MCF 10A (cell line): ENCODE results near the gene SYT1. TPM values are rescaled to one million over a fixed set of nuclear protein-coding genes. Genes with fewer than 3 reads are reported as not detected.

Source experiments
- BruUV-seq: library from RNA; stranded (reverse); fragments of 400-500 nt; replicated peaks from 2 replicates; lab custom pipeline; 2021; lab: Mats Ljungman, UMichigan
- CTCF ChIA-PET: fragments of 300-600 bp; sonication (Branson Sonifier 250); formaldehyde crosslinking; extraction: SDS; loops from one replicate; lab custom pipeline; 2021; ENCODE audit warnings: antibody characterized with exemption, inconsistent platforms; lab: Yijun Ruan, JAX
- POLR2A ChIA-PET: fragments of 300-600, 350-650 bp; sonication (Branson Sonifier 250); formaldehyde crosslinking; extraction: SDS; loops from one replicate; lab custom pipeline; 2020; ENCODE audit warnings: antibody characterized with exemption, inconsistent platforms; lab: Yijun Ruan, JAX
- DNase-seq: peaks from one replicate; pipeline ENCODE4 v3.0.0-alpha.2; 2018; ENCODE audit not compliant: unreplicated experiment
- H3K27ac Mint-ChIP-seq: one replicate; pipeline ENCODE4 v1.8.0; 2022; ENCODE audit warnings: mild to moderate bottlenecking, low read depth, mixed read lengths; ENCODE audit not compliant: unreplicated experiment
- H3K27me3 Mint-ChIP-seq: one replicate; pipeline ENCODE4 v1.8.0; 2022; ENCODE audit warnings: mixed read lengths; ENCODE audit not compliant: insufficient read depth, unreplicated experiment
- H3K36me3 Mint-ChIP-seq: one replicate; pipeline ENCODE4 v1.8.0; 2022; ENCODE audit warnings: mild to moderate bottlenecking, moderate library complexity, mixed read lengths; ENCODE audit not compliant: insufficient read depth, unreplicated experiment
- H3K4me1 Mint-ChIP-seq: one replicate; pipeline ENCODE4 v1.8.0; 2022; ENCODE audit warnings: mixed read lengths; ENCODE audit not compliant: insufficient read depth, unreplicated experiment
- H3K4me3 Mint-ChIP-seq: one replicate; pipeline ENCODE4 v1.8.0; 2022; ENCODE audit warnings: mild to moderate bottlenecking, moderate library complexity, mixed read lengths; ENCODE audit not compliant: unreplicated experiment
- H3K9me3 Mint-ChIP-seq: one replicate; pipeline ENCODE4 v1.8.0; 2022; ENCODE audit warnings: mixed read lengths; ENCODE audit not compliant: unreplicated experiment
- CTCF ChIP-seq: fragments of 200-600 bp; IDR thresholded peaks from one replicate; pipeline ENCODE4 v1.8.0; 2022; ENCODE audit warnings: antibody characterized with exemption, mild to moderate bottlenecking; ENCODE audit not compliant: unreplicated experiment
- intact Hi-C: fragments of 100-400 bp; cut with micrococcal nuclease; formaldehyde crosslinking; loops from 2 replicates; pipeline ENCODE4 v1.14.1; 2022
- total RNA-seq: library from RNA; stranded (reverse); gene quantifications from 2 replicates; pipeline ENCODE4 v1.2.3, GENCODE V29; 2022

SYT1 gene
- total RNA-seq, 1 experiment from 2014 or later: 7.4 TPM

- no TSS peak for BruUV-seq
- Mint-ChIP-seq H3K4me3 (no peak overlapping the region), H3K9me3 (no peaks in the 10 kb centered on the region), H3K4me1 (no peaks in the 10 kb centered on the region), H3K27ac (no peak overlapping the region), H3K36me3 (no peaks in the 10 kb centered on the region), H3K27me3 (peaks cover 7% of the 10 kb centered on the region)
- ChIA-PET CTCF (interaction anchor here (1.0 kb wide), 1 partner anchor 1336 kb away, joined by 4 read pairs; no protein-coding TSS in a partner anchor), POLR2A (no interaction called here)
- no peak for TF ChIP-seq CTCF
- intact Hi-C loops: loop anchor here (5.0 to 10.0 kb wide), 3 partner anchors 173 to 1203 kb away; no protein-coding TSS in a partner anchor
- DNase-seq: no peak
Observed at GRCh38 chr12:79347866-79348265, 483.3 kb downstream of the SYT1 start.

- BruUV-seq: no TSS peak
- intact Hi-C loops: no loop called here
- POLR2A ChIA-PET: no interaction called here
- H3K27ac Mint-ChIP-seq: no peak overlapping the region
- DNase-seq: no peak
- TF ChIP-seq CTCF: no peak
- CTCF ChIA-PET: no interaction called here
- no peak overlapping the region for H3K4me3 Mint-ChIP-seq
- no peaks in the 10 kb centered on the region for H3K4me1 Mint-ChIP-seq
- no peaks in the 10 kb centered on the region for H3K36me3 Mint-ChIP-seq
- H3K9me3 Mint-ChIP-seq: no peaks in the 10 kb centered on the region
- H3K27me3 Mint-ChIP-seq: peaks cover 7% of the 10 kb centered on the region
Observed at GRCh38 chr12:79351251-79351650, 486.7 kb downstream of the SYT1 start.

- DNase-seq: no peak
- Mint-ChIP-seq H3K4me1 (no peaks in the 10 kb centered on the region), H3K9me3 (no peaks in the 10 kb centered on the region), H3K27ac (no peak overlapping the region), H3K27me3 (no peaks in the 10 kb centered on the region), H3K36me3 (no peaks in the 10 kb centered on the region), H3K4me3 (no peak overlapping the region)
- intact Hi-C loops: no loop called here
- no TSS peak for BruUV-seq
- CTCF ChIA-PET: interaction anchor here (1.1 to 2.8 kb wide), 2 partner anchors 11 kb away, joined by 3 to 10 read pairs; no protein-coding TSS in a partner anchor
- TF ChIP-seq CTCF: no peak
- POLR2A ChIA-PET: interaction anchor here (0.7 kb wide), 1 partner anchor 151 kb away, joined by 4 read pairs; no protein-coding TSS in a partner anchor
Observed at GRCh38 chr12:79356216-79356615, 491.6 kb downstream of the SYT1 start.

- Mint-ChIP-seq H3K27ac (no peak overlapping the region), H3K9me3 (no peaks in the 10 kb centered on the region), H3K4me1 (no peaks in the 10 kb centered on the region), H3K36me3 (no peaks in the 10 kb centered on the region), H3K4me3 (no peak overlapping the region), H3K27me3 (no peaks in the 10 kb centered on the region)
- intact Hi-C loops: no loop called here
- POLR2A ChIA-PET: no interaction called here
- no TSS peak for BruUV-seq
- no peak for TF ChIP-seq CTCF
- CTCF ChIA-PET: interaction anchor here (1.1 to 3.2 kb wide), 3 partner anchors 10 to 16 kb away, joined by 3 to 10 read pairs (median 10); no protein-coding TSS in a partner anchor
- no peak for DNase-seq
Observed at GRCh38 chr12:79357048-79357447, 492.5 kb downstream of the SYT1 start.
